NCI-H2227 (cell line): Measurements from ENCODE around the gene DVL1.
"Not testable (repeated sequence)": the region's sequence is repeated elsewhere in the genome, so short reads cannot be mapped to it uniquely, and the experiment has no call there.

ENCODE experiments used
- DNase-seq: peaks from one replicate; lab custom pipeline; 2025; ENCODE audit not compliant: unreplicated experiment; lab: John Stamatoyannopoulos, UW

Gene DVL1

DNA sequence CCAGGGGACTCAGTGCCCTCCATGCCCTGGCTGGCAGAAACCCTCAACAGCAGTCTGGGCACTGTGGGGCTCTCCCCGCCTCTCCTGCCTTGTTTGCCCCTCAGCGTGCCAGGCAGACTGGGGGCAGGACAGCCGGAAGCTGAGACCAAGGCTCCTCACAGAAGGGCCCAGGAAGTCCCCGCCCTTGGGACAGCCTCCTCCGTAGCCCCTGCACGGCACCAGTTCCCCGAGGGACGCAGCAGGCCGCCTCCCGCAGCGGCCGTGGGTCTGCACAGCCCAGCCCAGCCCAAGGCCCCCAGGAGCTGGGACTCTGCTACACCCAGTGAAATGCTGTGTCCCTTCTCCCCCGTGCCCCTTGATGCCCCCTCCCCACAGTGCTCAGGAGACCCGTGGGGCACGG is 21.0 kb downstream of the DVL1 start:
- no peak for DNase-seq

DNA sequence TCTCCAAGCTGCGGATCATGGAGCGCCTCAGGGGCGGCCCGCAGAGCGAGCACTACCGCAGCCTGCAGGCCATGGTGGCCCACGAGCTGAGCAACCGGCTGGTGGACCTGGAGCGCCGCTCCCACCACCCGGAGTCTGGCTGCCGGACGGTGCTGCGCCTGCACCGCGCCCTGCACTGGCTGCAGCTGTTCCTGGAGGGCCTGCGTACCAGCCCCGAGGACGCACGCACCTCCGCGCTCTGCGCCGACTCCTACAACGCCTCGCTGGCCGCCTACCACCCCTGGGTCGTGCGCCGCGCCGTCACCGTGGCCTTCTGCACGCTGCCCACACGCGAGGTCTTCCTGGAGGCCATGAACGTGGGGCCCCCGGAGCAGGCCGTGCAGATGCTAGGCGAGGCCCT is 21.9 kb downstream of the DVL1 start:
- no peak for DNase-seq

DNA sequence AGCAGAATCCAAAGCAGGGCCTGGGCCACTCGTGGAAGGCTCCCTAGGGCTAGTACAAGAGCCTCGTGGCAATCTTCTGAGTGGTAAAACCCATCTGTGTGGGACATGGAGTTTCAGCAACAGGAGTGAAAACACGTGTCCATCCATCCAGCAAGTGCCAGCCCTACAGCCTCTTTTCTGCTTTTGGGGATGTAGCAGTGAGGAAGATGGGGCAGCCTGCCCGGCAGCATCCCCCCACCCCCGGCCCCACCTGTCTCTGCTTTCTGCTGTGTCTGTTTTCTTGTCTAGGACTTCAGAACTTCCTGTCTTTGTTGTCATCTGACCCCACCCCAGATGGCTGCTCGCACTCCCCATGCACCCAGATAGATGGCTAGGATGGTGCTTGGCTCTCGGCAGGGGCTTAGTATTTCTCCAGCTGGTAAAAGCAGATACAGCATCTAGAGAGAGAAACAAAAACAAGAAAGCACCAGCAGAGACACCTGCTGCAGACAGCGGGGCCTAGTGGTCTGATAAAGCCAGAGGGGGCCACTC is 23.1 kb downstream of the DVL1 start:
- DNase-seq = no peak

GRCh38 chr1:1325288-1326074 is 23.7 kb downstream of the DVL1 start:
- DNase-seq = no peak

DNA sequence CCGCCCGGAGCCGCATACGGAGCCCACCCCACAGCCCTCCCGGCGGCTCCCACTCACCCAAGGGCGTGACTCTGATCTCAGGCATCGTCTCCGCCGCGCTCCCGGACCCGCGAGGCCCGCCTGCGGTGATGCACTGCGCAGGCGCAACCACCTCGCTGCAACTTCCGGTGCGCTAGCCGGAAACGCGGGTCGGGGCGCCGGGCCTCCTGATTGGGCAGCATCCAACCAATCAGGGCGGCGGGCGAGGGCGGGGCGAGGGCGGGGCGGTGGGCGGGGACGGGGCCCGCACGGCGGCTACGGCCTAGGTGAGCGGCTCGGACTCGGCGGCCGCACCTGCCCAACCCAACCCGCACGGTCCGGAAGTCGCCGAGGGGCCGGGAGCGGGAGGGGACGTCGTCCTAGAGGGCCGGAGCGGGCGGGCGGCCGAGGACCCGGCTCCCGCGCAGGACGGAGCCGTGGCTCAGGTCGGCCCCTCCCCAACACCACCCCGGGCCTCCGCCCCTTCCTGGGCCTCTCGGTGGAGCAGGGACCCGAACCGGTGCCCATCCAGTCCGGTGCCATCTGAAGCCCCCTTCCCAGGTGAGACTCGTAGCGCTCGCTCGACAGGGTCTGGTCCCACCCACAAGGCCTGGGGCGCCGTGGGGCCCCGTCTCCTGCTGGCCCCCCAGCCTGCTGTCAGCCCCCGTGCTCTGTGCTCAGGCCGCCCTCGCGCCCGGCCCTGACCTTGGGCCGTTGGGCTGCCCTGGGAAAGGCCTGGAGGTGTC is 24.5 kb downstream of the DVL1 start, which contains the start of the genes CPTP and INTS11:
Gene CPTP, plus strand, starts transcription at position 279 of the 764 bp plus-strand sequence. CDS start 2,109 bp downstream, outside the sequence.
Gene INTS11, minus strand, starts transcription at position 137 of the 764 bp plus-strand sequence. Its CDS starts 52 bp downstream, at position 85.
- DNase-seq = peak; percentile 96

GRCh38 chr1:1324084-1324523 is 25.1 kb downstream of the DVL1 start:
- no peak for DNase-seq

DNA sequence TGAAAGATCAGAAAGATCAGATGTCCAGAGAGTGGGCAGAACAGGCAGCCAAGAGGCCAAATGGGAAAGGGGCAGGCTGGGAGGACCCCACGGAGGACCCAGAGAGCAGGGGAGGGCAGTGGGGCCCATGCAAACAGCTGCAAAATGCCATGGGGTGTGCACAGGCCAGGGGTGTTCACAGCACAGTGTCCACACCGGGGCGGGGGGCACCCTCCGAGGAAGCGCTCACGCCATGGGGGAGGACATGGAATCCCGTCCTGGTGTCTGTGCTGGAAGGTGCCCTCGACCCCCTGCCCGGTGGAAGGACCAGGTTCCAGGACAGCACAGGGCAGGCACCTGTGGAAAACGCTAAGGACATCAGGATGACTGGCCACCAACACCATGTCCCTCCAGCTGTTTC is 26.3 kb downstream of the DVL1 start:
- no peak for DNase-seq

GRCh38 chr1:1322418-1322817 is 26.8 kb downstream of the DVL1 start:
- DNase-seq = no peak

GRCh38 chr1:1321477-1321876 is 27.7 kb downstream of the DVL1 start:
- no peak for DNase-seq

DNA sequence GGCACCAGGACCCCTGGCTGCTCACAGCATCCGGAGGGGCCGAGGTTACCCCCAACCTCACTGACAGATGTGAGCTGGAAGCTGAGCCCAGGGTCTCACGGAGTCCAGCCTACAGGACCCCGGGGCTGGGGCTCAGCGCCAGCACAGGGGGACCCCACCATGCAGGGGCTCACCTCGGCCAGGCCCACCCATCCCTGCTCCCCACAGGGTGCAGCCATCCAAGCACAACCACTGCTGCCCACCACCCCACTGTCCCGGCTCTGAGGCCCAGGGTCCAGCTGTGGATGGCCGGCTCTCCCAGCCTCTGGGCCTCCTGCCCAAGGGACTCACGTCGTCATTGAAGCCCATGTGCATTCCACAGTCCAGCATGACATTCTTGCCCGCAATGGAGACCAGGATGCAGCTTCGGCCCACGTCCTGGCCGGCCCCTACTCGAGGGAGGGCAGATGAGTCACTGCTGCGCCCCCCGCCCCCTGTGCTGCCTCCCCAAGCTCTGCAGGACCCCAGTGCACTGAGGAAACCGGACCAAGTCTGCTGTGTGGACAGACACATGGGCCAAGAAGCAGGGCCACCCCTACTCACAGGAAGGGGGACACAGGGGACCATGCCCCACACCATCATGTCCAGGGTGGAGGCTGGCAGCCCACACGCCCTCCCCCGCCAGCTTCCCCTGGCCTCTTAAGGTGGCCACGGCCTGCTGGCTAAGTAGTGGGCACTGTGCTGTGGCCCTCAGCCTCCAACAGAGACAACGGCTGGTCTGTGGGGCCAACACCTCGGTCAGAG is 28.4 kb downstream of the DVL1 start:
- no peak for DNase-seq

- DNase-seq = no peak
Measured at GRCh38 chr1:1319646-1319941, 29.6 kb downstream of the DVL1 start.

- no peak for DNase-seq
Measured at GRCh38 chr1:1318777-1319645, 30.2 kb downstream of the DVL1 start.

GRCh38 chr1:1318131-1318652 is 31.0 kb downstream of the DVL1 start:
- no peak for DNase-seq

DNA sequence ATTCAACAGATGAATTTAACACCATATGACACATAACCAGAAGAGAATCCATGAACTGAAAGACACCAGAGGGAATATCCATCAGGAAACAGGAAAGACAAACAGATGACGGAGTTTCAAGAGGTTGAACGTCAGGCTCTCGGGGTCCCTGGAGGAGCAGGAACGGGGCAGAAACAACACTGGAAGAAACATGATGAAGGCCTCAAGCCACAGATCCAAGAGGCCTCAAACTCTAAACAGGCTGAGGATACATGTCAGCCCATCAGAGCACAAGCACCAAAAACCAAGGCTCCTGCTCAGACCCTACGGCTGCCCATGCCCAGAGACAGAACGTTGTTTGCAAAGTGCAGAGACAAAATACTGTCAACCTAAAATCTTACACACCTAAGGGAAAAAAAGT is 31.8 kb downstream of the DVL1 start:
- no peak for DNase-seq

GRCh38 chr1:1316199-1316598 is 33.0 kb downstream of the DVL1 start:
- DNase-seq = not testable (repeated sequence)

GRCh38 chr1:1315435-1315954 is 33.7 kb downstream of the DVL1 start:
- DNase-seq = peak; percentile 87

DNA sequence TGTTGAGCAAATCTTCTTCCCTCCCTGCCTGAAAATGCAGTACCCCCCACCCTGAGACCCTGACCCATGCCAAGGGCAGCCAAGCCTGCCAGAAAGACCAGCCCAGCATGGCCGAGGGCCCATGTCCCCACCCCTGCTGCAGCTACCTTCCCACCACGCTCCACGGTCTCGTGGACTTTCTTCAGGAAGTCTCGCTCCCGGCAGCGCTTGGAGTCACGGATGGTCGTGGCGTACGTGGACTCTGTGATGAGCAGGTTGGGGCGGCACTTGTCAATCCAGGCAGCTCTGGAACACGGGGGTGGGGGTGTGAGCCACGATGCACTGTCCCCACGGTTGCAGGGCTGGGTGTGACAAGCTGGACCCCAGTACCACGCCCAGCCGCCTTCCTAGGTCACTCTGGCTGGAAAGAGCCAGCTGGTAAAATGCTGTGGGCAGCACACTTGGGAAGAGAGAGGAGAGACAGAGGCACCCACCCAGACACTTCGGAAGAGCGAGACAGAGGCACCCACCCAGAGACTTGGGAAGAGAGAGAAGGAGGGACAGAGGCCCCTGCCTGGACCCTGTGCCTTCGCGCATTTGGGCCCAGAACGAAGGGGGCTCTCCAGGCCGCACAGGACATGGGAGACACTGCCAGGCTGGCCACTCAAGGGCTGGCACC is 34.4 kb downstream of the DVL1 start:
- DNase-seq = no peak

DNA sequence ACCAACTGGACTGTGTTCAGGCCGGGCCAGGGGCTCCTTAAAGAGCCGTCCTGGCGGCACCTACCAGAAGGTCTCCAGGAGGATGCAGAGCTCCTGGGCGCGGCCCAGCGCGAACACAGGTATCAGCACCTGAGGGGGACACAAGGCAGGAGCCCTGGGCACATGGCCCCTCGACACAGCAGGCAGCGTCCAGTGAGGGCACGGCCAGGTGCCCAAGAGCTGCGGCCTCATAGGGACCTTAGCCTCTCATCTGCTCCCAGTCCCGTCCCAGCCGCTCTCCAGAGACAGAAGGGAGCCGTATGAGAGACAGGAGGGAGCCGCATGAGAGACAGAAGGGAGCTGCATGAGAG is 35.0 kb downstream of the DVL1 start:
- no peak for DNase-seq

- DNase-seq = no peak
Measured at GRCh38 chr1:1313500-1314236, 35.5 kb downstream of the DVL1 start.
